Activated CD8-positive, alpha-beta memory T cell treated with anti-CD3 and anti-CD28 coated beads, Interleukin-2, amount 10 ng/mL, durations not matched to agents 7 days and 5 days (primary cell): ENCODE results near the gene SMIM5. TPM values are rescaled to one million over a fixed set of nuclear protein-coding genes. Genes with fewer than 3 reads are reported as not detected.

ENCODE experiments used
- total RNA-seq, 2 experiments: library from RNA; stranded (reverse); gene quantifications; one replicate each; pipeline ENCODE4 v1.2.3, GENCODE V29; 2021

SMIM5 gene
- total RNA-seq, 2 experiments from 2014 or later = 0.15 TPM; not detected in 1

Other genes with a start within 250 kb of the SMIM5 start
- gene GRB2, start 227.8 kb upstream of the SMIM5 start, total RNA-seq = 100 to 1,000 TPM; 138 to 179 TPM
- 100 to 1,000 TPM in 1 of 2 experiments, 10 to 100 TPM in 1; 83.7 to 106 TPM for gene TMEM94, start 176.8 kb upstream of the SMIM5 start, total RNA-seq
- gene CASKIN2, start 117.9 kb upstream of the SMIM5 start, total RNA-seq = 1 to 10 TPM; 2.3 to 4.5 TPM
- 10 to 100 TPM; 92.0 to 97.7 TPM for gene TSEN54, start 116.9 kb upstream of the SMIM5 start, total RNA-seq
- 10 to 100 TPM; 15.7 to 30.5 TPM for gene LLGL2, start 107.7 kb upstream of the SMIM5 start, total RNA-seq
- gene MYO15B, start 45.6 kb upstream of the SMIM5 start, total RNA-seq = 10 to 100 TPM; 12.4 to 25.6 TPM
- gene RECQL5, start 33.7 kb downstream of the SMIM5 start, total RNA-seq = 10 to 100 TPM; 35.5 to 46.2 TPM
- gene SAP30BP, start 33.9 kb downstream of the SMIM5 start, total RNA-seq = 100 to 1,000 TPM in 1 of 2 experiments, 10 to 100 TPM in 1; 100.0 to 106 TPM
- 1 to 10 TPM; 1.0 to 1.1 TPM for gene ITGB4, start 88.0 kb downstream of the SMIM5 start, total RNA-seq
- 10 to 100 TPM; 46.1 to 53.7 TPM for gene GALK1, start 131.8 kb downstream of the SMIM5 start, total RNA-seq
- gene UNK, start 151.4 kb downstream of the SMIM5 start, total RNA-seq = 10 to 100 TPM; 32.8 to 33.1 TPM
- gene UNC13D, start 211.0 kb downstream of the SMIM5 start, total RNA-seq = 100 to 1,000 TPM; 212 to 218 TPM
- gene WBP2, start 221.9 kb downstream of the SMIM5 start, total RNA-seq = 10 to 100 TPM; 71.3 to 79.1 TPM
- gene TRIM47, start 245.1 kb downstream of the SMIM5 start, total RNA-seq = 10 to 100 TPM; 13.4 to 24.3 TPM